MG63 (cell line): ENCODE results near the gene DENND5A. TPM values are rescaled to one million over a fixed set of nuclear protein-coding genes. Genes with fewer than 3 reads are reported as not detected.
"Not testable (repeated sequence)": the region's sequence is repeated elsewhere in the genome, so short reads cannot be mapped to it uniquely, and the experiment has no call there.

Source experiments
- DNase-seq: peaks from one replicate; pipeline ENCODE4 v3.0.0-alpha.2; 2020
- H3K27me3 ChIP-seq: fragments of 250-450 bp; sonication (Bioruptor Pico); 2 replicates; pipeline ENCODE4 v1.5.1; 2020; ENCODE audit warnings: mild to moderate bottlenecking, moderate library complexity
- H3K36me3 ChIP-seq: fragments of 250-450 bp; sonication (Bioruptor Pico); 2 replicates; pipeline ENCODE4 v1.5.1; 2020; ENCODE audit warnings: mild to moderate bottlenecking, moderate library complexity
- H3K4me3 ChIP-seq: fragments of 250-450 bp; sonication (Bioruptor Pico); 2 replicates; pipeline ENCODE4 v1.5.1; 2020; ENCODE audit warnings: mild to moderate bottlenecking, moderate library complexity
- H3K9me3 ChIP-seq: fragments of 250-450 bp; sonication (Bioruptor Pico); 2 replicates; pipeline ENCODE4 v1.5.1; 2020; ENCODE audit warnings: mild to moderate bottlenecking, moderate library complexity
- total RNA-seq: library from RNA; depleted of rRNA; stranded (reverse); fragments of >200 nt; shearing (Covaris generic); gene quantifications from 2 replicates; pipeline ENCODE4 v1.2.3, GENCODE V29; 2014; ENCODE audit warnings: low replicate concordance

Gene DENND5A
- total RNA-seq, 1 experiment from 2014 or later, result 58.7 TPM

GRCh38 chr11:9269492-9270013 is 4.4 kb upstream of the DENND5A start:
- Histone ChIP-seq H3K9me3 (no peaks in the 10 kb centered on the region), H3K36me3 (peaks cover 2% of the 10 kb centered on the region; the same call in 1 of the 2 replicates), H3K27me3 (no peaks in the 10 kb centered on the region), H3K4me3 (no peak overlapping the region)
- DNase-seq, result no peak

GRCh38 chr11:9267680-9268079 is 2.5 kb upstream of the DENND5A start:
- Histone ChIP-seq H3K27me3 (no peaks in the 10 kb centered on the region), H3K4me3 (no peak overlapping the region), H3K9me3 (no peaks in the 10 kb centered on the region), H3K36me3 (peaks cover 2% of the 10 kb centered on the region; the same call in 1 of the 2 replicates)
- DNase-seq, result no peak

- Histone ChIP-seq H3K36me3 (peaks cover 2% of the 10 kb centered on the region; the same call in 1 of the 2 replicates), H3K27me3 (no peaks in the 10 kb centered on the region), H3K9me3 (no peaks in the 10 kb centered on the region), H3K4me3 (no peak overlapping the region)
- no peak for DNase-seq
Observed at GRCh38 chr11:9266926-9267325, 1.8 kb upstream of the DENND5A start.

DNA sequence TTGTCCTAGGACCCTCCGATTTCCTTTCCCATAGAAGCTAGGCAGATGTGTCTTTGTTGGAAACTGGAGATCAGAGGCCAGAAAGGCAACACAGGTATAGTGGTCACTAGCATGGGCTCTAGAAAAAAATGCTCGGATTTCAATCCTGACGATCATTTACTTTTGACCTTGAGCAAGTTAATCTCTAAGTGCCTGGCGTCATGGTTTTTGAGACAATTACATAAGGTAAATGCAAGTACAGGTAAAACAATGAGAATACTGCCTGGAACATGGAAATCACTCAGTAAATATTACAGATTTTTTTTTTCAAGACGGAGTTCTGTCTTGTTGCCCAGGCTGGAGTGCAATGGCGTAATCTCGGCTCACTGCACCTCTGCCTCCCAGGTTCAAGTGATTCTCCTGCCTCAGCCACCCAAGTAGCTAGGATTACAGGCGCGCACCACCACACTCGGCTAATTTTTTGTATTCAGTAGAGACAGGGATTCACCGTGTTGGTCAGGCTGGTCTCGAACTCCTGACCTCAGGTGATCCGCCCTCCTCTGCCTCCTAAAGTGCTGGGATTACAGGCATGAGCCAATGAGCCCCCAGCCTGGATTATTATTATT is 1.1 kb upstream of the DENND5A start:
- no peak for DNase-seq
- peaks cover 2% of the 10 kb centered on the region; the same call in 1 of the 2 replicates for H3K36me3 ChIP-seq
- no peak overlapping the region; the same call in 1 of the 2 replicates for H3K4me3 ChIP-seq
- H3K27me3 ChIP-seq, result no peaks in the 10 kb centered on the region
- H3K9me3 ChIP-seq, result no peaks in the 10 kb centered on the region

- Histone ChIP-seq H3K36me3 (peaks cover 2% of the 10 kb centered on the region; the same call in 1 of the 2 replicates), H3K27me3 (no peaks in the 10 kb centered on the region), H3K9me3 (no peaks in the 10 kb centered on the region), H3K4me3 (peak overlapping the region; percentile 98)
- DNase-seq, result peak; percentile 78
Observed at GRCh38 chr11:9264316-9265210, 587 bp downstream of the DENND5A start.

DNA sequence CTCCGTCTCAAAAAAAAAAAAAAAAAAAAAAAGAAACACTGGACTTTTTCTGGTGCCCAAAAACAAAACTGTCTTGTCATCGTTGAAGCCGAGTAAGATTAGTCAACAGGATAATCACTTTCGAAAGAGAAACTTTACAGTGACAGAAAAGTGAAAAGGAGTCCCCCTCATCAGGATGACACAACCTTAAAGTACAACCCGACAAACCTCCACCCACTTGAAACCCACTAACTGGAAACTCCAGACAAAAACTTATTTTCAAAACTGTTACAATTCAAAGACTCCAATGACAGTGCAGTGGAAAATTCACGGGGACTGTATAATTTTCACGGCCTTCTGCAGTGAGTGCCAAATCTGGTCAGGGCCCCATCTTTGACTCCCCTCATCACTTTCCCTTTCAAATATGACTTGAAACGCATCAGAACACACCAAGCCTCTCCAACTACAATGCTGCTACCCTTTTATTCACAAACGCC is 1.3 kb downstream of the DENND5A start:
- Histone ChIP-seq H3K27me3 (no peaks in the 10 kb centered on the region), H3K9me3 (no peaks in the 10 kb centered on the region), H3K36me3 (peaks cover 2% of the 10 kb centered on the region; the same call in 1 of the 2 replicates), H3K4me3 (peak overlapping the region; percentile 98)
- no peak for DNase-seq

DNA sequence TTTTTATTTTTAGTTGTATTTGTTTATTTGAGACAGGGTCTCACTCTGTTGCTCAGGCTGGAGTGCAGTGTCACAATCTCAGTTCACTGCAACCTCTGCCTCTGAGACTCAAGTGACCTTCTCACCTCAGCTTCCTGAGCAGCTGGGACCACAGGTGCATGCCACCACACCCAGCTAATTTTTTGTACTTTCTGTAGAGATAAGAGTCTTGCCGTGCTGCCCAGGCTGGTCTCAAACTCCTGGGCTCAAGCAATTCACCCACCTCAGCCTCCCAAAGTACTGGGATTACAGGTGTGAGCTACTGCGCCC is 4.4 kb downstream of the DENND5A start:
- not testable (repeated sequence) for H3K36me3 ChIP-seq, DNase-seq, H3K4me3 ChIP-seq, H3K27me3 ChIP-seq, H3K9me3 ChIP-seq

DNA sequence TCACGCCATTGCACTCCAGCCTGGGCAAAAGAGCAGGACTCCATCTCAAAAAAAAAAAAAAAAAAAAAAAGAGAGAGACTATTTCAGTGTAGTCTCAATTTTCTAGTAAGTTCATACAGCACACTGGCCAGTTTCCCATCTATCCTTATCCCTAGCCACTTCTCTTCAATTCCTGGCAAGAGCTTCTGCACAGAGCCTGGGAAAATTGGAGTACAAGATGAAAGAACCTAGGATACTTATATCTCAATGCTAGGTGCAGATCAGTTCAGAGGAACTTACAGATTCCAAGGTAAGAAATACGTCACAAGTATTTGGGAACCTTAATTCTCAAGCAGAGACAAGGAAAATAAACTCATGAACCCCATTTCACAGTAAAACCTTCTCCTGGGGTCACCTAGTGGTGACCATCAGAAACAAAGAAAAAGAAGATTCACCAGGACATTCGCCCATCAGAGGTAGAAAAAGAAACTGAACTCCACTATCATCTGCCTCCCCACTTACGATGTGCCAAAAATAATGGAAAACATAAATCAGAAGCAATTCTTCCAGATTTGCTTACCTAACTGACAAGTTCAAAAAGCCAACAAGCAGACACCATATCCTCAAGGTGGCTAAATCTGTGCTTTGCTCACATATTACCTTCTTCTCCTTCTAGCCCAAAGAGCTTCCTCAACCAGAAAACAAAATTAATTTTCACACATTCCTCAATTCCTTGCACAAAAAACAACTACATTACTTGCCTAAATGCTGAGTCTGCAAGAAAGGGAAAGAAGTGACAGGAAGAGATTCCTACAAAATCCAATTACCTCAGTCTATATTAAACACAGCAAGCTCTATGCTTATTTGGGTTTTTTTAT is 4.9 kb downstream of the DENND5A start:
- DNase-seq, result no peak
- Histone ChIP-seq H3K4me3 (no peak overlapping the region), H3K27me3 (no peaks in the 10 kb centered on the region), H3K36me3 (peaks cover 10% of the 10 kb centered on the region), H3K9me3 (no peaks in the 10 kb centered on the region)

DNA sequence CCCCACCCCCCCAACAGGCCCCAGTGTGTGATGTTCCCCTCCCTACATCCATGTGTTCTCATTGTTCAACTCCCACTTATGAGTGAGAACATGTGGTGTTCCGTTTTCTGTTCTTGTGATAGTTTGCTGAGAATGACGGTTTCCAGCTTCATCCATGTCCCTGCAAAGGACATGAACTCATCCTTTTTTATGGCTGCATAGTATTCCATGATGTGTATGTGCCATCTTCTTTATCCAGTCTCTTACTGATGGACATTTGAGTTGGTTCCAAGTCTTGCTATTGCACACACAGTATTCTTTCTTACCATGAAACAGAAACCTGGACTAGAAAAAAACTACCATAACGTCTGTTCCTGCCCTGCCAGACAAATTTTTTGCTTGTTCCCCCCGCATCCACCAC is 6.9 kb downstream of the DENND5A start:
- H3K9me3 ChIP-seq, H3K4me3 ChIP-seq, H3K27me3 ChIP-seq, DNase-seq: not testable (repeated sequence)
- peaks cover 13% of the 10 kb centered on the region for H3K36me3 ChIP-seq

DNA sequence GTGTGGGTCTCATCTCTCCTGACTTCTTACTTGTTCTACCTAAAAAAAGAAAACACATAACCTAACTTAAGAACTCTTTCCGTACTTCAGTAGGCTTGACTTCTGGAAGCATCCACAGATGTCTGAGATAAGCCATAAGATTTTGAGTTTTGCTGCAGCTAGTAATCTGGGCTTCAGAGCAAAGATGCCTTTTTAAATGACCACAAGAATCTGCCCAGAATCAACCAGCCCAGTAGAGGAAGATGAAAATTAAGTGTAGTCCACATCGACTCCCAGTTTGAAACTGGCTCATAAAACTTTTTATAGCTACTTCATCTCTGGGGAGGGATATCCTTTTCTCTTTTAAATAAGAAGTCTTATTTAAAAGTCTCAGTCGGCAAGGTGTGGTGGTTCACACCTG is 10.7 kb downstream of the DENND5A start:
- H3K4me3 ChIP-seq, result no peak overlapping the region
- no peaks in the 10 kb centered on the region for H3K27me3 ChIP-seq
- H3K36me3 ChIP-seq, result peaks cover 13% of the 10 kb centered on the region
- DNase-seq, result no peak
- no peaks in the 10 kb centered on the region for H3K9me3 ChIP-seq

GRCh38 chr11:9253086-9253485 is 12.1 kb downstream of the DENND5A start:
- DNase-seq, result no peak
- no peaks in the 10 kb centered on the region for H3K9me3 ChIP-seq
- peaks cover 9% of the 10 kb centered on the region for H3K36me3 ChIP-seq
- no peaks in the 10 kb centered on the region for H3K27me3 ChIP-seq
- no peak overlapping the region for H3K4me3 ChIP-seq

DNA sequence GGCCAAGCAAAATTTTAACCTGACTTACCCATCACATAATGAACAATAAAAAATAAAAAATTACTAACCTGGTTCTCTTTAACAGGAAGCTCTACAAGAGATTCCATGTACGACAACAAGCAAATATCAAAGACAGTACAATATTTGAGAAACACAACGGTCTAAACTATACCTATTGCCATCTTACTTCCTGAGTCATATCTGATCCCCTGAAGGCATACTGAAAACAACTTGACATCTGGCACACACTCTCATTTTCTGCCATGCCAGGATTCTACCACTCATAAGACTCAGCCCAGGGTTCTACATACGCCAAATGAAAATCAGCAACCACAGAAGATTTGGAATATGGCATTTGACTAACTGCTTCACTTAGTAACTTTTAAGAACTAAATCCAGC is 13.8 kb downstream of the DENND5A start:
- no peaks in the 10 kb centered on the region for H3K27me3 ChIP-seq
- peak; percentile 33 for DNase-seq
- H3K36me3 ChIP-seq, result peaks cover 12% of the 10 kb centered on the region
- H3K9me3 ChIP-seq, result no peaks in the 10 kb centered on the region
- H3K4me3 ChIP-seq, result no peak overlapping the region

GRCh38 chr11:9250139-9250582 is 15.0 kb downstream of the DENND5A start:
- H3K4me3 ChIP-seq, result no peak overlapping the region
- H3K9me3 ChIP-seq, result no peaks in the 10 kb centered on the region
- no peak for DNase-seq
- no peaks in the 10 kb centered on the region for H3K27me3 ChIP-seq
- peaks cover 8% of the 10 kb centered on the region for H3K36me3 ChIP-seq

DNA sequence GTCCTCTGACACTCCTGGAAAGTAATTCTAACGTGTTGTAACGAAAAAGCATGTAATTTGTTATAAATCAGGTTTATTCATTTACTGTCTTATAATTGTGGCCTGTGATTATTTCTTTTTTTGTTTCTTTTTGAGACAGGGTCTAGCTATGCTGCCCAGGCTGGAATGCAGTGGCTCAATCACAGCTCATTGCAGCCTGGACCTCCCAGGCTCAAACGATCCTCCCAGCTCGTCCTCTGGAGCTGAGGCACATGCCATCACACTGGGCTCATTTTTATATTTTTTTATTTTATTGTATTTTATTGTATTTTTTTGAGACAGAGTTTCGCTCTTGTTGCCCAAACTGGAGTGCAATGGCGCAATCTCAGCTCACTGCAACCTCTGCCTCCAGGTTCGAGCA is 15.9 kb downstream of the DENND5A start:
- DNase-seq, result no peak
- no peaks in the 10 kb centered on the region for H3K9me3 ChIP-seq
- no peaks in the 10 kb centered on the region for H3K27me3 ChIP-seq
- H3K4me3 ChIP-seq, result no peak overlapping the region
- peaks cover 6% of the 10 kb centered on the region for H3K36me3 ChIP-seq

GRCh38 chr11:9247863-9248262 is 17.3 kb downstream of the DENND5A start:
- Histone ChIP-seq H3K36me3 (peaks cover 3% of the 10 kb centered on the region), H3K9me3 (no peaks in the 10 kb centered on the region), H3K4me3 (no peak overlapping the region), H3K27me3 (no peaks in the 10 kb centered on the region)
- no peak for DNase-seq

GRCh38 chr11:9236242-9236641 is 28.9 kb downstream of the DENND5A start:
- H3K36me3 ChIP-seq, H3K4me3 ChIP-seq, H3K9me3 ChIP-seq, DNase-seq, H3K27me3 ChIP-seq: not testable (repeated sequence)

GRCh38 chr11:9232482-9232881 is 32.7 kb downstream of the DENND5A start:
- Histone ChIP-seq H3K4me3 (no peak overlapping the region), H3K36me3 (no peaks in the 10 kb centered on the region; the same call in 1 of the 2 replicates), H3K9me3 (no peaks in the 10 kb centered on the region), H3K27me3 (no peaks in the 10 kb centered on the region)
- no peak for DNase-seq
